22Rv1 (cell line): ENCODE data around the gene SLFN5.

Experiments used
- CTCF ChIP-seq: fragments of 450-650 bp; IDR thresholded peaks from 2 replicates; pipeline ENCODE4 v1.5.1; 2017; ENCODE audit warnings: mild to moderate bottlenecking
- ZFX ChIP-seq: fragments of 450-650 bp; IDR thresholded peaks from 2 replicates; pipeline ENCODE4 v1.6.1; 2017; ENCODE audit warnings: antibody characterized with exemption, borderline replicate concordance

- TF ChIP-seq CTCF (no peak), ZFX (no peak)
Measured at GRCh38 chr17:35284955-35285354, 42.1 kb downstream of the SLFN5 start.
